Erythroblast (primary cell): Measurements from ENCODE around the gene CNTFR.

Experiments
- GATA1 ChIP-seq: IDR thresholded peaks from 2 replicates; pipeline ENCODE4 v1.6.1; 2011; ENCODE audit warnings: low read depth, mild to moderate bottlenecking, control low read depth, low read length, moderate library complexity
- POLR2A ChIP-seq: IDR thresholded peaks from 2 replicates; pipeline ENCODE4 v1.6.1; 2011; ENCODE audit warnings: mild to moderate bottlenecking, low read length

GRCh38 chr9:34520096-34520495 lies 69.4 kb downstream of the CNTFR start:
- TF ChIP-seq POLR2A (no peak), GATA1 (no peak)
